Cardiac septum (tissue), 1 donor: Measurements from ENCODE around the gene LUC7L. TPM values are rescaled to one million over a fixed set of nuclear protein-coding genes. Genes with fewer than 3 reads are reported as not detected.
A peak's percentile ranks its signal among the peaks of the same experiment; 100 is the strongest.
"Not testable (repeated sequence)": the region's sequence is repeated elsewhere in the genome, so short reads cannot be mapped to it uniquely, and the experiment has no call there.

ENCODE experiments used
- DNase-seq: peaks from one replicate; pipeline ENCODE4 v3.0.0-alpha.2; 2020; ENCODE audit warnings: low spot score
- intact Hi-C: fragments of 100-400 bp; cut with DNase I; formaldehyde crosslinking; loops from one replicate; pipeline ENCODE4 v1.14.0; 2022
- total RNA-seq: library from RNA; stranded (reverse); fragmentation: NEBNext Ultra II Directional; extraction: Animal tissue kit (Norgen Biotek cat#: 25700); gene quantifications from one replicate; pipeline ENCODE4 v1.2.1, GENCODE V29; 2021
- donor health status: DM: no; HTN: no; CAD: no.

The LUC7L gene
- total RNA-seq, 1 donor from 2014 or later, result 30.9 TPM

- peak; percentile 97 for DNase-seq
- intact Hi-C loops, result loop anchor here (2.0 kb wide), 1 partner anchor 96 kb away; the partner anchor contains the start of gene NPRL3
Observed at GRCh38 chr16:234468-235305, 5.4 kb upstream of the LUC7L start, which contains the start of gene FAM234A. FAM234A (plus strand) TSS chr16:234821; CDS start chr16:254414, 19,593 bp downstream.

GRCh38 chr16:230949-231348, 1.7 kb upstream of the LUC7L start:
- intact Hi-C loops, result no loop called here
- DNase-seq, result no peak

- intact Hi-C loops, DNase-seq: not testable (repeated sequence)
Observed at GRCh38 chr16:230351-230750, 1.1 kb upstream of the LUC7L start.

GRCh38 chr16:229731-230281, 557 bp upstream of the LUC7L start:
- intact Hi-C loops, result loop anchor here (2.0 kb wide), 1 partner anchor 123 kb away; the partner anchor contains the start of gene AXIN1
- DNase-seq, result no peak

GRCh38 chr16:228151-228851, 948 bp downstream of the LUC7L start:
- DNase-seq, result no peak
- intact Hi-C loops, result loop anchor here (2.0 kb wide), 1 partner anchor 124 kb away; the partner anchor contains the start of gene AXIN1

GRCh38 chr16:220021-220420, 9.2 kb downstream of the LUC7L start:
- DNase-seq, result no peak
- intact Hi-C loops, result no loop called here

GRCh38 chr16:212999-213398, 16.2 kb downstream of the LUC7L start:
- intact Hi-C loops, result no loop called here
- no peak for DNase-seq

- DNase-seq, intact Hi-C loops: not testable (repeated sequence)
Observed at GRCh38 chr16:211631-212180, 17.5 kb downstream of the LUC7L start.

- intact Hi-C loops, DNase-seq: not testable (repeated sequence)
Observed at GRCh38 chr16:209359-209758, 19.9 kb downstream of the LUC7L start.

GRCh38 chr16:204046-204445, 25.2 kb downstream of the LUC7L start:
- intact Hi-C loops, result not testable (repeated sequence)

GRCh38 chr16:203246-203645, 26.0 kb downstream of the LUC7L start:
- no peak for DNase-seq
- intact Hi-C loops, result no loop called here

More at GRCh38 chr16:204046-204445, 25.2 kb downstream of the LUC7L start:
- DNase-seq, result not testable (repeated sequence)

- DNase-seq, result no peak
- intact Hi-C loops, result no loop called here
Observed at GRCh38 chr16:200388-200787, 28.9 kb downstream of the LUC7L start.

- intact Hi-C loops, result no loop called here
Observed at GRCh38 chr16:194516-194915, 34.7 kb downstream of the LUC7L start.

GRCh38 chr16:193441-193840, 35.8 kb downstream of the LUC7L start:
- intact Hi-C loops, result no loop called here
- DNase-seq, result no peak

More at GRCh38 chr16:194516-194915, 34.7 kb downstream of the LUC7L start:
- no peak for DNase-seq

GRCh38 chr16:192686-193085, 36.6 kb downstream of the LUC7L start:
- intact Hi-C loops, result no loop called here
- DNase-seq, result no peak

- intact Hi-C loops, result no loop called here
- no peak for DNase-seq
Observed at GRCh38 chr16:191831-192230, 37.4 kb downstream of the LUC7L start.

- no peak for DNase-seq
- intact Hi-C loops, result no loop called here
Observed at GRCh38 chr16:189604-190186, 39.6 kb downstream of the LUC7L start.

GRCh38 chr16:188674-189073, 40.6 kb downstream of the LUC7L start:
- intact Hi-C loops, result no loop called here
- DNase-seq, result no peak

GRCh38 chr16:187330-187729, 41.9 kb downstream of the LUC7L start:
- intact Hi-C loops, result no loop called here
- DNase-seq, result no peak

- intact Hi-C loops, result no loop called here
- no peak for DNase-seq
Observed at GRCh38 chr16:185691-186090, 43.6 kb downstream of the LUC7L start.
